Colonic mucosa (tissue), 4 donors: ENCODE data around the gene ZFYVE1. TPM values are rescaled to one million over a fixed set of nuclear protein-coding genes. Genes with fewer than 3 reads are reported as not detected.

Experiments
- DNase-seq: peaks from one replicate; pipeline ENCODE4 v3.0.0-alpha.2; 2020
- H3K27ac ChIP-seq: fragments of 200-600 bp; one replicate; pipeline ENCODE4 v1.8.0; 2021
- H3K27me3 ChIP-seq: fragments of 200-600 bp; one replicate; pipeline ENCODE4 v1.8.0; 2021
- H3K36me3 ChIP-seq: fragments of 200-600 bp; one replicate; pipeline ENCODE4 v1.8.0; 2021
- H3K4me1 ChIP-seq: fragments of 200-600 bp; one replicate; pipeline ENCODE4 v1.8.0; 2021; ENCODE audit warnings: mild to moderate bottlenecking
- H3K4me3 ChIP-seq: fragments of 200-600 bp; one replicate; pipeline ENCODE4 v1.8.0; 2021
- H3K9ac ChIP-seq, 2 donors: one replicate each; pipeline ENCODE4 v1.7.0; 2013; ENCODE audit warnings: control low read depth in 2 of 2, low read depth in 2 of 2, low read length in 2 of 2
- H3K9me3 ChIP-seq: fragments of 200-600 bp; one replicate; pipeline ENCODE4 v1.8.0; 2021
- intact Hi-C: fragments of 100-400 bp; cut with DNase I; formaldehyde crosslinking; loops from one replicate; pipeline ENCODE4 v1.14.1; 2022
- total RNA-seq, 2 donors: library from RNA; stranded (reverse); fragmentation: NEBNext Ultra II Directional in 1 of 2; extraction: Animal tissue kit (Norgen Biotek cat#: 25700) in 1 of 2; gene quantifications; one replicate each; pipeline ENCODE4 v1.2.1, GENCODE V29; 2021
- TF ChIP-seq, protein P1 (sequence below): fragments of 200-600 bp; IDR thresholded peaks from one replicate; pipeline ENCODE4 v1.8.0; 2022; ENCODE audit warnings: antibody characterized with exemption, mild to moderate bottlenecking
- donor health status: healthy.
- donor health status: DM: no; HTN: no; CAD: no.
- donor health status: DM: no; HTN: no; CAD: no.

The ZFYVE1 gene
- total RNA-seq, 2 donors from 2014 or later, result 11.7 to 17.5 TPM

GRCh38 chr14:72982146-72982708 lies 44.7 kb downstream of the ZFYVE1 start:
- TF ChIP-seq, protein P1, sequence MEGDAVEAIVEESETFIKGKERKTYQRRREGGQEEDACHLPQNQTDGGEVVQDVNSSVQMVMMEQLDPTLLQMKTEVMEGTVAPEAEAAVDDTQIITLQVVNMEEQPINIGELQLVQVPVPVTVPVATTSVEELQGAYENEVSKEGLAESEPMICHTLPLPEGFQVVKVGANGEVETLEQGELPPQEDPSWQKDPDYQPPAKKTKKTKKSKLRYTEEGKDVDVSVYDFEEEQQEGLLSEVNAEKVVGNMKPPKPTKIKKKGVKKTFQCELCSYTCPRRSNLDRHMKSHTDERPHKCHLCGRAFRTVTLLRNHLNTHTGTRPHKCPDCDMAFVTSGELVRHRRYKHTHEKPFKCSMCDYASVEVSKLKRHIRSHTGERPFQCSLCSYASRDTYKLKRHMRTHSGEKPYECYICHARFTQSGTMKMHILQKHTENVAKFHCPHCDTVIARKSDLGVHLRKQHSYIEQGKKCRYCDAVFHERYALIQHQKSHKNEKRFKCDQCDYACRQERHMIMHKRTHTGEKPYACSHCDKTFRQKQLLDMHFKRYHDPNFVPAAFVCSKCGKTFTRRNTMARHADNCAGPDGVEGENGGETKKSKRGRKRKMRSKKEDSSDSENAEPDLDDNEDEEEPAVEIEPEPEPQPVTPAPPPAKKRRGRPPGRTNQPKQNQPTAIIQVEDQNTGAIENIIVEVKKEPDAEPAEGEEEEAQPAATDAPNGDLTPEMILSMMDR, result no peak
- H3K4me3 ChIP-seq, result no peak overlapping the region
- H3K36me3 ChIP-seq, result no peaks in the 10 kb centered on the region
- H3K9ac ChIP-seq, result no peak overlapping the region
- no peaks in the 10 kb centered on the region for H3K9me3 ChIP-seq
- no peaks in the 10 kb centered on the region for H3K4me1 ChIP-seq
- H3K27me3 ChIP-seq, result no peaks in the 10 kb centered on the region
- intact Hi-C loops, result no loop called here
- no peak overlapping the region for H3K27ac ChIP-seq
- no peak for DNase-seq

DNA sequence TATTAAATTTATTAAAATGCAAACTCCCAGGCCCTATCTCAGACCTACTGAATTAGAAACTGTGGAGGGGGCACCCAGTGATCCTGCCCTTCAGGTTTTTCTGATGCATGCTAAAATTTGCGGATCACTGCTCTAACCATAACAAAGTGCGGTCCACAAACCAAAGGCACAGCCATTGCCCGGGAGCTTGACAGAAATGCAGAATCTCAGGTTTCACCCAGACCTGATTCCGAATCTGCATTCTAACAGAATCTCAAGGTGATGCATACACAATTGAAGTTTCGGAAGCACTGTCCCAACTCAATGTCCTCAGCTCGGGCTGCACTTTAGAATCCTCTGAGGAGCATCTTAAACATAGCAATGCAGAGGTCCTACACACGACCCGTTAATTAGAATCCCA lies 46.0 kb downstream of the ZFYVE1 start:
- Histone ChIP-seq H3K27ac (no peak overlapping the region), H3K36me3 (peaks cover 4% of the 10 kb centered on the region), H3K4me1 (no peaks in the 10 kb centered on the region), H3K4me3 (no peak overlapping the region), H3K27me3 (no peaks in the 10 kb centered on the region), H3K9me3 (no peaks in the 10 kb centered on the region), H3K9ac (no peak overlapping the region)
- intact Hi-C loops, result no loop called here
- TF ChIP-seq, protein P1, result no peak
- no peak for DNase-seq

- intact Hi-C loops, result no loop called here
- Histone ChIP-seq H3K4me3 (no peak overlapping the region), H3K27ac (no peak overlapping the region), H3K9ac (no peak overlapping the region), H3K4me1 (no peaks in the 10 kb centered on the region), H3K9me3 (no peaks in the 10 kb centered on the region), H3K27me3 (no peaks in the 10 kb centered on the region), H3K36me3 (peaks cover 12% of the 10 kb centered on the region)
- DNase-seq, result no peak
- TF ChIP-seq, protein P1, result no peak
These were observed 48.0 kb downstream of the ZFYVE1 start for GRCh38 chr14:72978856-72979255.

DNA sequence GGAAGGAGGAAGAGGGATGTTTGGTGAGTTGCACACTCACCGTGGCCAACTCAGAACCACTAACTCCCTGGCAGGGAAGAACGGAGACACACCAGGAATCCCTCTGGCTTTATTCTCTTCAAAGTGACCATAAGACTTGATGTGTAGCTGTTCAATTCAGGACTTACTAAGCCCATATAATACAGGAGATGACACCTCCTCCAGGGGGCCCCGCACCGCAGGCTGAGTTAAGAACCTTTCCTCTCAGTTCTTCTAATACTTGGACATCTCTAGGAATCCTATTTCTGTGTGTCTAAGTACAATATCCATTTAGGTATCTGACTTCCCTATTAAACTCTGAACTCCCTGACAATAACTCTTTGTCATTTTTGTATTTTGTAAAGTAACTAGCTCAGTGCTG lies 51.1 kb downstream of the ZFYVE1 start:
- no peak overlapping the region for H3K27ac ChIP-seq
- no peak overlapping the region for H3K9ac ChIP-seq
- H3K9me3 ChIP-seq, result no peaks in the 10 kb centered on the region
- H3K4me3 ChIP-seq, result no peak overlapping the region
- H3K27me3 ChIP-seq, result no peaks in the 10 kb centered on the region
- H3K36me3 ChIP-seq, result peaks cover 12% of the 10 kb centered on the region
- no peaks in the 10 kb centered on the region for H3K4me1 ChIP-seq
- no peak for DNase-seq
- TF ChIP-seq, protein P1, result no peak
- intact Hi-C loops, result no loop called here

GRCh38 chr14:72974661-72975060 lies 52.2 kb downstream of the ZFYVE1 start:
- H3K9me3 ChIP-seq, result no peaks in the 10 kb centered on the region
- H3K27me3 ChIP-seq, result no peaks in the 10 kb centered on the region
- H3K36me3 ChIP-seq, result peaks cover 12% of the 10 kb centered on the region
- intact Hi-C loops, result no loop called here
- no peak overlapping the region for H3K27ac ChIP-seq
- no peak for DNase-seq
- H3K4me1 ChIP-seq, result no peaks in the 10 kb centered on the region
- no peak overlapping the region for H3K9ac ChIP-seq
- TF ChIP-seq, protein P1, result no peak
- no peak overlapping the region for H3K4me3 ChIP-seq
